Right lobe of liver (tissue), 6 donors: ENCODE measurements around the gene APOO. TPM values are rescaled to one million over a fixed set of nuclear protein-coding genes. Genes with fewer than 3 reads are reported as not detected.
A peak's percentile ranks its signal among the peaks of the same experiment; 100 is the strongest.

ENCODE experiments used
- ATAC-seq, 4 donors: fragments of 200-7000 bp; cut with Tn5 transposase; one replicate each; pipeline ENCODE4 v1.9.1; 2020; ENCODE audit warnings: mild to moderate bottlenecking in 4 of 4, moderate library complexity in 4 of 4
- DNase-seq, 3 donors: peaks; one replicate each; pipeline ENCODE4 v3.0.0-alpha.2; 2020
- H3K27ac ChIP-seq, 3 donors: fragments of 200-600 bp; one replicate each; pipeline ENCODE4 v1.8.0; 2022
- H3K27me3 ChIP-seq, 2 donors: fragments of 200-600 bp; one replicate each; pipeline ENCODE4 v1.8.0; 2022
- H3K36me3 ChIP-seq, 4 donors: fragments of 200-600 bp; sonication (generic) in 1 of 4; one replicate each; pipeline versions ENCODE4 v1.5.1 to v1.8.0; 2017 to 2022; ENCODE audit warnings: control low read depth in 1 of 4
- H3K4me1 ChIP-seq, 4 donors: fragments of 200-600 bp; sonication (generic) in 1 of 4; one replicate each; pipeline versions ENCODE4 v1.5.1 to v1.8.0; 2017 to 2022; ENCODE audit warnings: control low read depth in 1 of 4
- H3K4me3 ChIP-seq, 3 donors: fragments of 200-600 bp; one replicate each; pipeline ENCODE4 v1.8.0; 2022
- H3K9me3 ChIP-seq, 4 donors: fragments of 200-600 bp; sonication (generic) in 1 of 4; one replicate each; pipeline versions ENCODE4 v1.5.1 to v1.8.0; 2017 to 2022; ENCODE audit warnings: control low read depth in 1 of 4
- POLR2A ChIP-seq: fragments of 450-650 bp; IDR thresholded peaks from one replicate; pipeline ENCODE4 v1.6.1; 2017; ENCODE audit warnings: antibody characterized with exemption, mild to moderate bottlenecking
- WGBS: methylation state at CpG from one replicate; pipeline ENCODE4 v1.1.6; 2018; ENCODE audit warnings: low coverage, low lambda C conversion rate; ENCODE audit not compliant: insufficient coverage; ENCODE audit errors: missing lambda C conversion rate; 5-methylcytosine and 5-hydroxymethylcytosine counted together
- intact Hi-C, 2 donors: fragments of 100-400 bp; cut with DNase I; formaldehyde crosslinking; loops; one replicate each; pipeline versions ENCODE4 v1.11.2 to v1.14.1; 2022
- long read RNA-seq: library from polyadenylated mRNA; unstranded; transcript quantifications from one replicate; pipeline ENCODE4 v2.0.0, GENCODE V29; 2019
- total RNA-seq, 6 experiments: library from RNA; depleted of rRNA in 2 of 6; stranded (reverse); fragments of >200 nt in 2 of 6; fragmentation: NEBNext Ultra II Directional in 3 of 6; extraction: Animal tissue kit (Norgen Biotek cat#: 25700) in 3 of 6; gene quantifications; one replicate each; pipeline versions ENCODE4 v1.1.0 to v1.2.4, GENCODE V29; 2016 to 2023
- TF ChIP-seq, protein P1 (sequence below), 4 donors: fragments of 200-600 bp in 3 of 4; fragments of 450-650 bp in 1 of 4; IDR thresholded peaks; one replicate each; pipeline versions ENCODE4 v1.5.1 to v1.8.0; 2016 to 2022; ENCODE audit warnings: antibody characterized with exemption in 4 of 4, mild to moderate bottlenecking in 2 of 4
- donor health status: DM: no; HTN: yes; CAD: no.
- donor health status: DM: no; HTN: no; CAD: no.
- donor health status: DM: no; HTN: no; CAD: no.
- donor health status: DM: no; HTN: yes; CAD: no.
- donor health status: DM: no; HTN: yes; CAD: no.

The APOO gene
- total RNA-seq, result 10 to 100 TPM in 5 of 6 experiments, 1 to 10 TPM in 1; 9.8 to 17.3 (median 12.2) TPM
- long read RNA-seq, partial matches to known transcripts, result 2 of 4 reads
- long read RNA-seq, other reads (novel, unspliced or antisense), result 1 of 4 reads

DNA sequence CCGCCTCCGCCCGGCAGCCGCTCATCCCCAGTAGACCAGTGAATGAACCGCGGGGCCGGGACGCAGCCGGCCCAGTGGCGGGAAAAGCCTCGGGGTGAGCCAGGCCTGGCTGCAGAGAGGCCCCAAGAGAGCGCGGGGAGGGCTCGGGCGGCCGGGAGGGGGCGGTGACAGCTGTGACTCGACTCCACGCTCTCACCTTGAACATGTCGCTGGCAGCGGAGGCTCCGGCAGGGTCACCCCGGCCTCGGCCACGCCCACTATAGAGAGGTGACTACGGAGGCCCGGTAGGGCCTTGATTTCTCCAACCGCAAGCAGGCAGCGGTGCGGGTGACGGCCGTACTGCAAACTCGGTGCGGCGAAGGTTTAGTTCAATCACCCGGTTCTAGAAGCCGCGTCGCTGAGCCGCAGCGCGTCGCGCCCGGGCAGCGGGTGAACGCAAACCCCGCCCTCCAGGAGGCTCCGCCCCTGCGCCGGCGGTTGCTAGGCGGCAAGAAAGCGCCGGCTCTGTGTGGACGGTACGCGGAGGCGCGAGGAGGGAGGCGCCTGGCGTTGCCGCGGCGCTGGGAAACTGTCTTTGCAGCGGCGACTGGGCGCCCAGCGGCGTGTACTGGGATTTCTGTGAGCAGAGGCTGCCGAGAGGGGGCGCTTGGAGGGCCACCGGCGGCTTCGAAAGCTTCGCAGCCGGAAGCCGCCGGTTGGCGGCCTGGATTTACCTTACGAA is at the start of gene APOO, which contains the start of gene CXorf58:
Gene APOO (minus strand): TSS at position 441 of the 721 bp plus-strand sequence. CDS start 236 bp downstream, at position 205.
Gene CXorf58 (plus strand): TSS at position 509 of the 721 bp plus-strand sequence. CDS start 2,297 bp downstream, outside the sequence.
- WGBS, result 23% methylated on average over 41 of the region's 81 CpGs
- intact Hi-C loops, result loop anchor here in 1 of 2 donors (10.0 kb wide), 1 partner anchor 213 kb away; no protein-coding TSS in a partner anchor
- ATAC-seq (peak; percentile 97 to 98 (median 97)), DNase-seq (peak; percentile 92 to 95 (median 93))
- H3K4me3 ChIP-seq, result peak within 1 kb of the TSS; percentile 58 to 62 (median 59)
- H3K9me3 ChIP-seq, result no peaks in the 10 kb centered on the region
- no peaks in the 10 kb centered on the region for H3K27me3 ChIP-seq
- H3K27ac ChIP-seq, result peak within 1 kb of the TSS; percentile 26 to 84 (median 65)
- no peaks in the 10 kb centered on the region for H3K36me3 ChIP-seq
- no peak for TF ChIP-seq POLR2A
- TF ChIP-seq, protein P1, sequence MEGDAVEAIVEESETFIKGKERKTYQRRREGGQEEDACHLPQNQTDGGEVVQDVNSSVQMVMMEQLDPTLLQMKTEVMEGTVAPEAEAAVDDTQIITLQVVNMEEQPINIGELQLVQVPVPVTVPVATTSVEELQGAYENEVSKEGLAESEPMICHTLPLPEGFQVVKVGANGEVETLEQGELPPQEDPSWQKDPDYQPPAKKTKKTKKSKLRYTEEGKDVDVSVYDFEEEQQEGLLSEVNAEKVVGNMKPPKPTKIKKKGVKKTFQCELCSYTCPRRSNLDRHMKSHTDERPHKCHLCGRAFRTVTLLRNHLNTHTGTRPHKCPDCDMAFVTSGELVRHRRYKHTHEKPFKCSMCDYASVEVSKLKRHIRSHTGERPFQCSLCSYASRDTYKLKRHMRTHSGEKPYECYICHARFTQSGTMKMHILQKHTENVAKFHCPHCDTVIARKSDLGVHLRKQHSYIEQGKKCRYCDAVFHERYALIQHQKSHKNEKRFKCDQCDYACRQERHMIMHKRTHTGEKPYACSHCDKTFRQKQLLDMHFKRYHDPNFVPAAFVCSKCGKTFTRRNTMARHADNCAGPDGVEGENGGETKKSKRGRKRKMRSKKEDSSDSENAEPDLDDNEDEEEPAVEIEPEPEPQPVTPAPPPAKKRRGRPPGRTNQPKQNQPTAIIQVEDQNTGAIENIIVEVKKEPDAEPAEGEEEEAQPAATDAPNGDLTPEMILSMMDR (IDR thresholded peaks at IDR 0.05), result peak; percentile 66 to 84 (median 74)
- H3K4me1 ChIP-seq, result no peaks in the 10 kb centered on the region

DNA sequence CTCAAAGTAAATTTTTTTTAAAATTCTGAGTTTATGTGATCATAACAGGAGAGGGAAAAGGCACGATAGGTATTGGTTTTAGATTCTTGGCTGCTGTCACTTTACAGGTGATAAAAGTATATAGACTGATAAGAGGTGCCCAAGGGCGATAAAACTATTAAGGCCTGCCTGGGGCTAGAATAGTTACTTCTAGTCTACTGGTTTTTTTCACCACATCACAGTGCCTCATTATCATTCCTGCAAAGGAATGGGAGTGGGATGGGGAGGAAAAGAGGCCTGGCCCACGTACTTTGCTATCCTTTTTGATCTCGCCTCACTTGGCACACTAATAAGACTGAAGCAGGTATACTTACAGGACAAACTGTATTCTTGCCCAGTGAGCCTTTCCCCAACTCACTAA is 46.7 kb upstream of the APOO start:
- DNase-seq (no peak), ATAC-seq (no peak)
- H3K9me3 ChIP-seq, result no peaks in the 10 kb centered on the region
- no peaks in the 10 kb centered on the region for H3K36me3 ChIP-seq
- H3K27me3 ChIP-seq, result no peaks in the 10 kb centered on the region
- no peaks in the 10 kb centered on the region for H3K4me1 ChIP-seq
- no peak overlapping the region for H3K4me3 ChIP-seq
- TF ChIP-seq, protein P1 (IDR thresholded peaks at IDR 0.05), result no peak
- no peak for TF ChIP-seq POLR2A
- 55% methylated on average over 4 of the region's 4 CpGs for WGBS
- no peak overlapping the region for H3K27ac ChIP-seq
- intact Hi-C loops, result no loop called here

DNA sequence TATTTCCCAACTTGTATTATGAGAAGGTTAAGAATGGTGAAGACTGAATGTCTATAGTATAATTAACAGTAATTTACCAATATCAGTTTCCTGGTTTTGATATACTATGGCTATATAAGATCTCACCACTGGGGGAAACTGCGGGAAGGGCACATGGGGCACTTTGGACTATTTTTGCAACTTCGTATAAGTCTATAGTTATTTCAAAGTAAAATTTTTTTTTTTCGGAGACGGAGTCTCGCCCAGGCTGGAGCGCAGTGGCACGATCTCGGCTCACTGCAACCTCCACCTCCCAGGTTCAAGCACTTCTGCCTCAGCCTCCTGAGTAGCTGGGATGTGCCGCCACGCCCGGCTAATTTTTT is 46.2 kb upstream of the APOO start:
- H3K36me3 ChIP-seq, result no peaks in the 10 kb centered on the region
- H3K27ac ChIP-seq, result no peak overlapping the region
- DNase-seq, result no peak
- H3K9me3 ChIP-seq, result no peaks in the 10 kb centered on the region
- 75% methylated on average over 11 of the region's 11 CpGs for WGBS
- H3K4me1 ChIP-seq, result no peaks in the 10 kb centered on the region
- no peak overlapping the region for H3K4me3 ChIP-seq
- no peaks in the 10 kb centered on the region for H3K27me3 ChIP-seq
- intact Hi-C loops, result no loop called here
- no peak for TF ChIP-seq POLR2A
- TF ChIP-seq, protein P1 (IDR thresholded peaks at IDR 0.05), result no peak
- no peak for ATAC-seq

DNA sequence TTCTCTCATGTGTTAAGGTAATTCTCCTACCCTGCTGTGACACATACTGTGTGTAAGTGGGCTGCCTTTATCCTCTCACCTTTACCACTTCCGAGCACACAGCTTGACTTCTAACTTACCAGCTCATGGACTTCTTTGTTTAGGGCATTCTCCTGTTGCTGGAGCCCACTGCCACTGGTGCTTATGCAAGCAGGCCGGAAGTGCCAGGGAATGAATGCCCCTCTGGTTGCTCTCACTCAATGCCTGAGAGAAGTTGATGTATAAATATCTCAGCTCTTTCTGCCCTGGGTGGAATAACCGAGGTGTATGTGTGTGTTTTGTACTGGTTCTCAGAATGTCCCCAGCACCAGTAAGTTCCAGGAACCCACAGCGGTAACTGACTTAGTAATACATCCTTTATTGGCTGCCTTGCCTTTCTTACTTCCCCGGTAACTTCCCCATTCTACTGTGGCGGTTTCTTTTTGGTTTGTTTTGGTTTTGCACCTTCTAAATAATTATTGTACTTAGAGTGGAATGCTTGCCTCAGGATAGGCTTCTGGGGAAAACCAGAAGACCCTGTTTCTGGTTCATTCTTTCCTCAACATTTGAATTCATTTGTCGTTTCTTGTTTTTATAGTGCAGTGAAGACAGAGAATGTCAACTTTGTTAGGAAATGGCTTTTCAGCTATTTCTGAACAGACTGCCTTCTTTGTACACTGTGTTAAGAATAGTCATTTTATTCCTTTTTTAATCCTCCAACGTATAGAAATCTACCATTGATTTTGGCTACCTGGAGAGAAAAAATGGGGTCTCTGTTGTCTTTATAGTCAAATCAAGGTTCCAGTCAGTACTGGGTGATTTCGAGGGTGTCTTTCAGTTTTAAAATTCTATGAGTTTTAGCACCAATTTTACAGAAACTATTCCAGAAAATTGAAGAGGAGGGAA is 45.5 kb upstream of the APOO start:
- H3K27ac ChIP-seq, result no peak overlapping the region
- no peaks in the 10 kb centered on the region for H3K36me3 ChIP-seq
- H3K4me1 ChIP-seq, result no peaks in the 10 kb centered on the region
- H3K9me3 ChIP-seq, result no peaks in the 10 kb centered on the region
- no peak for DNase-seq
- TF ChIP-seq, protein P1 (IDR thresholded peaks at IDR 0.05), result no peak
- no peak for TF ChIP-seq POLR2A
- intact Hi-C loops, result no loop called here
- H3K4me3 ChIP-seq, result no peak overlapping the region
- ATAC-seq, result peak in 3 of 4 donors; percentile 25 to 45 (median 26)
- 30% methylated on average over 9 of the region's 9 CpGs for whole genome bisulfite sequencing
- no peaks in the 10 kb centered on the region for H3K27me3 ChIP-seq
